Measurements from ENCODE around the gene FOXL3.

DNA sequence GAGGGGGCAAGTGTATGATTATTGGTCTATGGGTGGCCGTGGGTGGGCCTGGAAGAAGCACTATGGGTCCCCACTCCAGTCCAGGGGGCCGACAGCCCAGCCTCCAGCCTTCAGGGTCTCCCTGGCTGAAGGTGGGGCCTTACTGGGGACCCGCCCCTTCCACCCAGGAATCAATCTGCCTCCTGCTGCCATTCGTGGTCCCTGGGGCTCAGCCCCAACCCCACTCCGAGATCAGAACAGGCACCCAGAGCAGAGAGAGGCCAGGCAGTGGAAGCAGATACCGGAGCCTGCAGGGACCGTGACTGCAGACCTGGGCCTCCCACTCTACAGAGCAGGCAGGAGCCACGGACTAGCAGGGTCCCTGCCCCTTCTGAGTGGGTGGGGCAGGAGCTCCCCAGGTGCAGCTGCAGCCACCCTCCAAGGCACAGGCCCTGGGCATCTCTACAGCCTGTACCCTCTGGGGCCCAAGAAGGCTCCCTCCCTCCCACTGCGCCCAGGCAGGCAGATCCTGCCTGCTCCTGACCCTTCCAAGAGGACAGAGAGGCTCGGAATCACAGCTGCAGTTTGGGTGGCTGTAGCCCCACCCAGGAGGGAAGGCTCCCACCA, 13.6 kb upstream of the FOXL3 start:
- no peak for TF ChIP-seq EZH2 (IDR thresholded peaks at IDR 0.05; ENCODE audit: borderline replicate concordance, insufficient read depth, low read depth, low read length, poor library complexity, severe bottlenecking)
- TF ChIP-seq, protein P1, sequence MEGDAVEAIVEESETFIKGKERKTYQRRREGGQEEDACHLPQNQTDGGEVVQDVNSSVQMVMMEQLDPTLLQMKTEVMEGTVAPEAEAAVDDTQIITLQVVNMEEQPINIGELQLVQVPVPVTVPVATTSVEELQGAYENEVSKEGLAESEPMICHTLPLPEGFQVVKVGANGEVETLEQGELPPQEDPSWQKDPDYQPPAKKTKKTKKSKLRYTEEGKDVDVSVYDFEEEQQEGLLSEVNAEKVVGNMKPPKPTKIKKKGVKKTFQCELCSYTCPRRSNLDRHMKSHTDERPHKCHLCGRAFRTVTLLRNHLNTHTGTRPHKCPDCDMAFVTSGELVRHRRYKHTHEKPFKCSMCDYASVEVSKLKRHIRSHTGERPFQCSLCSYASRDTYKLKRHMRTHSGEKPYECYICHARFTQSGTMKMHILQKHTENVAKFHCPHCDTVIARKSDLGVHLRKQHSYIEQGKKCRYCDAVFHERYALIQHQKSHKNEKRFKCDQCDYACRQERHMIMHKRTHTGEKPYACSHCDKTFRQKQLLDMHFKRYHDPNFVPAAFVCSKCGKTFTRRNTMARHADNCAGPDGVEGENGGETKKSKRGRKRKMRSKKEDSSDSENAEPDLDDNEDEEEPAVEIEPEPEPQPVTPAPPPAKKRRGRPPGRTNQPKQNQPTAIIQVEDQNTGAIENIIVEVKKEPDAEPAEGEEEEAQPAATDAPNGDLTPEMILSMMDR (IDR thresholded peaks at IDR 0.05), result no peak
